Neural crest cell (in vitro differentiated cells): ENCODE data around the gene CLN5. TPM values are rescaled to one million over a fixed set of nuclear protein-coding genes. Genes with fewer than 3 reads are reported as not detected.
A peak's percentile ranks its signal among the peaks of the same experiment; 100 is the strongest.

ENCODE experiments used
- DNase-seq: peaks from one replicate; pipeline ENCODE4 v3.0.0; 2021; ENCODE audit warnings: low read depth, mixed read lengths, low spot score
- H3K27ac Mint-ChIP-seq: one replicate; pipeline ENCODE4 v1.8.0; 2021; ENCODE audit warnings: mild to moderate bottlenecking, mixed read lengths; ENCODE audit not compliant: unreplicated experiment
- H3K27me3 Mint-ChIP-seq: 2 replicates; pipeline ENCODE4 v1.8.0; 2021; ENCODE audit warnings: low read depth, mild to moderate bottlenecking, mixed read lengths
- H3K36me3 Mint-ChIP-seq: 2 replicates; pipeline ENCODE4 v1.8.0; 2021; ENCODE audit warnings: low read depth, mild to moderate bottlenecking, mixed read lengths
- H3K4me1 Mint-ChIP-seq: 2 replicates; pipeline ENCODE4 v1.8.0; 2021; ENCODE audit warnings: mixed read lengths
- H3K4me3 Mint-ChIP-seq: one replicate; pipeline ENCODE4 v1.8.0; 2021; ENCODE audit warnings: mild to moderate bottlenecking, mixed read lengths
- H3K9me3 Mint-ChIP-seq: 2 replicates; pipeline ENCODE4 v1.8.0; 2021; ENCODE audit warnings: mixed read lengths
- total RNA-seq: library from RNA; stranded (reverse); gene quantifications from 2 replicates; pipeline ENCODE4 v1.2.1, GENCODE V29; 2021
- TF ChIP-seq, protein P1 (sequence below): fragments of 200-600 bp; sonication (generic); conservative IDR thresholded peaks from 2 replicates; pipeline ENCODE4 v1.5.0; 2021; ENCODE audit warnings: antibody characterized with exemption, mild to moderate bottlenecking

Gene CLN5
- total RNA-seq, 1 donor from 2014 or later: 17.3 TPM

GRCh38 chr13:76975863-76976262 lies 16.0 kb upstream of the CLN5 start:
- peaks cover 5% of the 10 kb centered on the region for H3K4me1 Mint-ChIP-seq
- no peak overlapping the region for H3K4me3 Mint-ChIP-seq
- no peaks in the 10 kb centered on the region for H3K9me3 Mint-ChIP-seq
- no peak overlapping the region for H3K27ac Mint-ChIP-seq
- peaks cover 18% of the 10 kb centered on the region for H3K27me3 Mint-ChIP-seq
- DNase-seq: no peak
- TF ChIP-seq, protein P1, sequence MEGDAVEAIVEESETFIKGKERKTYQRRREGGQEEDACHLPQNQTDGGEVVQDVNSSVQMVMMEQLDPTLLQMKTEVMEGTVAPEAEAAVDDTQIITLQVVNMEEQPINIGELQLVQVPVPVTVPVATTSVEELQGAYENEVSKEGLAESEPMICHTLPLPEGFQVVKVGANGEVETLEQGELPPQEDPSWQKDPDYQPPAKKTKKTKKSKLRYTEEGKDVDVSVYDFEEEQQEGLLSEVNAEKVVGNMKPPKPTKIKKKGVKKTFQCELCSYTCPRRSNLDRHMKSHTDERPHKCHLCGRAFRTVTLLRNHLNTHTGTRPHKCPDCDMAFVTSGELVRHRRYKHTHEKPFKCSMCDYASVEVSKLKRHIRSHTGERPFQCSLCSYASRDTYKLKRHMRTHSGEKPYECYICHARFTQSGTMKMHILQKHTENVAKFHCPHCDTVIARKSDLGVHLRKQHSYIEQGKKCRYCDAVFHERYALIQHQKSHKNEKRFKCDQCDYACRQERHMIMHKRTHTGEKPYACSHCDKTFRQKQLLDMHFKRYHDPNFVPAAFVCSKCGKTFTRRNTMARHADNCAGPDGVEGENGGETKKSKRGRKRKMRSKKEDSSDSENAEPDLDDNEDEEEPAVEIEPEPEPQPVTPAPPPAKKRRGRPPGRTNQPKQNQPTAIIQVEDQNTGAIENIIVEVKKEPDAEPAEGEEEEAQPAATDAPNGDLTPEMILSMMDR: no peak
- H3K36me3 Mint-ChIP-seq: no peaks in the 10 kb centered on the region

- TF ChIP-seq, protein P1: no peak
- Mint-ChIP-seq H3K4me1 (peaks cover 5% of the 10 kb centered on the region), H3K36me3 (no peaks in the 10 kb centered on the region), H3K9me3 (no peaks in the 10 kb centered on the region), H3K4me3 (no peak overlapping the region), H3K27me3 (peaks cover 24% of the 10 kb centered on the region), H3K27ac (no peak overlapping the region)
- DNase-seq: no peak
Measured at GRCh38 chr13:76976490-76976889, 15.4 kb upstream of the CLN5 start.

DNA sequence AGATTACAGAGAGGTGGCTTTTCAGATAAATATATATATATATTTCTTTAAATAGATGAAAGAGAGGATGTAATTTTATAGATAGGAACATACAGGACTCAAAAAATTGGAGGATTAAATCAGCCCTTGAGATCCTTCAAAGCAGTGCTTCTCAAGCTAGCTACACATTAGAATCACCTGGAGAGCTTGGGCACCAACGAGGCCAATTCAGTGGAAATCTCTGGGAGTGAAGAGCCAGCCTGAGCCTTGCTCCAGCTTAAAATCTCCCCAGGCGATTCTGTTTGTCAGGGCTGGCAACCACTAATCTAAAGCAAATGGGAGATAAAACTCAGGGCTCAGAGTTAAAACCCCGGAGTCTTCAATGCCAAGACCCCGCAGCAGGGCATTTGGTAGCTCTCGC lies 15.0 kb upstream of the CLN5 start:
- Mint-ChIP-seq H3K27ac (no peak overlapping the region), H3K36me3 (no peaks in the 10 kb centered on the region), H3K27me3 (peaks cover 29% of the 10 kb centered on the region), H3K4me1 (peaks cover 5% of the 10 kb centered on the region), H3K9me3 (no peaks in the 10 kb centered on the region), H3K4me3 (no peak overlapping the region)
- TF ChIP-seq, protein P1: no peak
- no peak for DNase-seq

- peaks cover 35% of the 10 kb centered on the region for H3K27me3 Mint-ChIP-seq
- no peak overlapping the region for H3K4me3 Mint-ChIP-seq
- peaks cover 5% of the 10 kb centered on the region for H3K4me1 Mint-ChIP-seq
- TF ChIP-seq, protein P1: peak; percentile 98
- H3K27ac Mint-ChIP-seq: no peak overlapping the region
- no peaks in the 10 kb centered on the region for H3K36me3 Mint-ChIP-seq
- DNase-seq: peak; percentile 94
- H3K9me3 Mint-ChIP-seq: no peaks in the 10 kb centered on the region
Measured at GRCh38 chr13:76980075-76980718, 11.7 kb upstream of the CLN5 start.

GRCh38 chr13:76982061-76982460 lies 9.8 kb upstream of the CLN5 start:
- Mint-ChIP-seq H3K9me3 (peaks cover 3% of the 10 kb centered on the region), H3K4me3 (no peak overlapping the region), H3K4me1 (peaks cover 5% of the 10 kb centered on the region), H3K36me3 (no peaks in the 10 kb centered on the region), H3K27me3 (peaks cover 44% of the 10 kb centered on the region), H3K27ac (no peak overlapping the region)
- no peak for DNase-seq
- TF ChIP-seq, protein P1: no peak
